Adrenal gland (tissue), 12 donors: ENCODE measurements around the gene CAMK4. TPM values are rescaled to one million over a fixed set of nuclear protein-coding genes. Genes with fewer than 3 reads are reported as not detected.

Experiments used
- DNase-seq, 7 donors: peaks; one replicate each; pipeline ENCODE4 v3.0.0-alpha.2; 2019 to 2020
- H3K27ac ChIP-seq, 5 donors: fragments of 200-600 bp; sonication (generic) in 4 of 5; 1 replicate in 3 of 5; 2 replicates in 2 of 5; pipeline versions ENCODE4 v1.5.1 to v1.8.0; 2016 to 2020; ENCODE audit warnings: mild to moderate bottlenecking in 1 of 5
- H3K27me3 ChIP-seq: fragments of 200-600 bp; 2 replicates; pipeline ENCODE4 v1.8.0; 2021
- H3K36me3 ChIP-seq, 2 donors: fragments of 200-600 bp; replicated peaks in 1 of 2; 1 replicate in 1 of 2; 2 replicates in 1 of 2; pipeline versions ENCODE4 v1.5.1 to v1.8.0; 2018 to 2022
- H3K4me1 ChIP-seq, 2 donors: fragments of 200-600 bp; replicated peaks in 1 of 2; 1 replicate in 1 of 2; 2 replicates in 1 of 2; pipeline versions ENCODE4 v1.5.1 to v1.8.0; 2018 to 2021
- H3K4me3 ChIP-seq, 4 donors: fragments of 200-600 bp; sonication (generic) in 3 of 4; one replicate each; pipeline ENCODE4 v1.5.1; 2016 to 2018
- H3K9me3 ChIP-seq, 3 donors: fragments of 200-600 bp; sonication (generic) in 1 of 3; replicated peaks in 1 of 3; 1 replicate in 2 of 3; 2 replicates in 1 of 3; pipeline versions ENCODE4 v1.5.1 to v1.8.0; 2016 to 2021
- POLR2A ChIP-seq, 2 donors: fragments of 450-650 bp; IDR thresholded peaks; one replicate each; pipeline ENCODE4 v1.6.1; 2017; ENCODE audit warnings: antibody characterized with exemption in 2 of 2, mild to moderate bottlenecking in 2 of 2, moderate library complexity in 1 of 2
- WGBS, 4 donors: extraction: QIAGEN DNeasy Blood & Tissue Kit in 2 of 4; methylation state at CpG; one replicate each; pipeline versions ENCODE4 v1.1.5 to v1.1.7; 2013 to 2017; 5-methylcytosine and 5-hydroxymethylcytosine counted together
- intact Hi-C, 2 donors: fragments of 100-400 bp; cut with DNase I; formaldehyde crosslinking; loops; one replicate each; pipeline versions ENCODE4 v1.14.1 to v1.15.0; 2022 to 2023
- polyA plus RNA-seq, 3 donors: library from polyadenylated mRNA; stranded (reverse); fragments of 200-250 nt in 2 of 3; fragments of 350-450 nt in 1 of 3; fragmentation: Illumina TruSeq in 1 of 3; extraction: RNeasy Lipid Tissue Mini Kit (QIAGEN cat#74804) in 1 of 3; gene quantifications; one replicate each; pipeline ENCODE4 v1.2.3, GENCODE V29; 2013 to 2014
- total RNA-seq, 9 donors: library from RNA; depleted of rRNA in 4 of 9; stranded (reverse); fragments of >200 nt in 4 of 9; fragments of 120-200 nt in 1 of 9; fragmentation: NEBNext Ultra II Directional in 1 of 9; extraction: Animal tissue kit (Norgen Biotek cat#: 25700) in 1 of 9; gene quantifications; one replicate each; pipeline versions ENCODE4 v1.1.0 to v1.2.4, GENCODE V29; 2013 to 2023
- TF ChIP-seq, protein P1 (sequence below), 6 experiments: fragments of 450-650 bp in 4 of 6; fragments of 200-600 bp in 2 of 6; sonication (generic) in 1 of 6; IDR thresholded peaks; 1 replicate in 5 of 6; 2 replicates in 1 of 6; pipeline versions ENCODE4 v1.5.1 to v1.8.0; 2016 to 2021; ENCODE audit warnings: antibody characterized with exemption in 6 of 6, mild to moderate bottlenecking in 2 of 6, moderate library complexity in 1 of 6
- donor health status: healthy with polysubstance abuse.
- donor health status: Bipolar disorder and iron deficiency.
- donor health status: DM: yes; HTN: yes; CAD: no.
- donor health status: DM: no; HTN: no; CAD: no.
- donor health status: DM: no; HTN: no; CAD: no.
- donor health status: DM: yes; HTN: yes; CAD: no.

The CAMK4 gene
- total and polyA plus RNA-seq, 12 donors: 0.06 to 9.2 (median 2.0) TPM

DNA sequence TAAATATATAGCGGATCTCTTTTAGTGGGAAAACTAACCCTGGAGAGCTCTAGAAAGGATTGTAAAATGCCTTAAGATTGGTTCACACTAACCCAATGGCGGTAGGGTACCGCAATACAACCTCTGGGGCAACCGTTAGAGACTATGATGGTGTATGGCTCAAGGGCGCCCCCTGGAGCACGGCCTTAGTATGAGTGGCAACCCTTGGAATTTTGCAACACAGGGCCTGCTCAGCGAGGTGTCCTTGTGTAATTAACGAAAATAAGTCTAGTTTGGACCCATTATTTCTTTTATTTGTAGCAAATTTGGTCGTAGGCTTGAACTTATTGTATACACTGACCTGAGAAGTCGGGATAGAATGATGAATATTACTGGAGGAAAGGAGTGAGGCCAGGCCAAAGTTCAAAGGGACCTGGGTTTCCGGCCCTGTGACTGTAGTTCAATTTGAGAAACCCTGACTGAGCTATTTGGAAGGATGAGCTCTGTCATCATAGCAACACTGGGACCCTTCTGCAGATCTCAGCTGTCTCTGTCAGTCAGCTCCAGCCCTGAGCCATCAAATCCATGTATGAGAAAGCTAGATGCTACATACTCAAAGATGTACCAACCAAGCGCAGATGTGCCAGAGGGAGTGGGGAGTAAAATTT is 54.8 kb downstream of the CAMK4 start:
- TF ChIP-seq, protein P1, sequence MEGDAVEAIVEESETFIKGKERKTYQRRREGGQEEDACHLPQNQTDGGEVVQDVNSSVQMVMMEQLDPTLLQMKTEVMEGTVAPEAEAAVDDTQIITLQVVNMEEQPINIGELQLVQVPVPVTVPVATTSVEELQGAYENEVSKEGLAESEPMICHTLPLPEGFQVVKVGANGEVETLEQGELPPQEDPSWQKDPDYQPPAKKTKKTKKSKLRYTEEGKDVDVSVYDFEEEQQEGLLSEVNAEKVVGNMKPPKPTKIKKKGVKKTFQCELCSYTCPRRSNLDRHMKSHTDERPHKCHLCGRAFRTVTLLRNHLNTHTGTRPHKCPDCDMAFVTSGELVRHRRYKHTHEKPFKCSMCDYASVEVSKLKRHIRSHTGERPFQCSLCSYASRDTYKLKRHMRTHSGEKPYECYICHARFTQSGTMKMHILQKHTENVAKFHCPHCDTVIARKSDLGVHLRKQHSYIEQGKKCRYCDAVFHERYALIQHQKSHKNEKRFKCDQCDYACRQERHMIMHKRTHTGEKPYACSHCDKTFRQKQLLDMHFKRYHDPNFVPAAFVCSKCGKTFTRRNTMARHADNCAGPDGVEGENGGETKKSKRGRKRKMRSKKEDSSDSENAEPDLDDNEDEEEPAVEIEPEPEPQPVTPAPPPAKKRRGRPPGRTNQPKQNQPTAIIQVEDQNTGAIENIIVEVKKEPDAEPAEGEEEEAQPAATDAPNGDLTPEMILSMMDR (IDR thresholded peaks at IDR 0.05): peak; percentile 47 to 72 (median 66)
- TF ChIP-seq POLR2A (IDR thresholded peaks at IDR 0.05): no peak
- peak; percentile 47 to 83 (median 60) for DNase-seq

DNA sequence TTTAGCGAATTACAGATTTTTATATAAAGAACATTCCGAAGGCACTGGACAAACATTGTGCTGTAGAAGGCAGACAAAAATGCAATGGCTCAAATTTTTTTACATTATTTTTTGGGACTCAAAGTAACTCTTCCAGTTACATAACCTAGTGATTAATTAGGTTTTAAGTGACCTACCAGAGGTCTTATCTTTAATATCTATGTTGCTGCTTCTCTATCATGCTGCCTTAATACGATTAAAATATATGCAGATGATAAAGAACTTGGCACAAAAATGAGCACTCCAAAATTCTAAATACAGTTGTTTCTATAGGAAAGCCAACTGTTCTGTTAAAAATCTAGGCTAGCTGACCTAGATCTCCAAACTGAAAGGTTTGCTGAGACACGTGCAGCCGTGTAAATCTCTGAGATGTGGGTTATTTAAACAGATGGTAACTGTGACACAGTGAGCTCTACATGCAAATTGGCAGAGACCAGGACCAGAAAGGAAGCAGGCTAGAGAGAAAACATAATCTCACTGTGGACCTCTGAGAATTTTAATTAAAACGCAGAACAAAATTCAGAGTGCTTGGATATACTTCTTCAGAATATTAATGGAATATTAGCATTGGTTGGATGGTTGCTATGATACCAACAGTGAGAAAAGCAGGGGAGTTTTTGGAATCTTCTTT is 56.2 kb downstream of the CAMK4 start:
- intact Hi-C loops: loop anchor here (5.0 to 10.0 kb wide), 2 partner anchors 123 to 126 kb away; no protein-coding TSS in a partner anchor
- H3K27me3 ChIP-seq: no peaks in the 10 kb centered on the region
- no peak overlapping the region for H3K4me3 ChIP-seq
- H3K4me1 ChIP-seq: peaks cover 0 to 4% of the 10 kb centered on the region in 2 donors
- no peak overlapping the region for H3K27ac ChIP-seq
- no peaks in the 10 kb centered on the region for H3K36me3 ChIP-seq
- TF ChIP-seq, protein P1 (IDR thresholded peaks at IDR 0.05): no peak
- no peak for TF ChIP-seq POLR2A (IDR thresholded peaks at IDR 0.05)
- DNase-seq: no peak
- WGBS, 4 donors: 59 to 67% (median 62%) methylated on average over 6 of the region's 6 CpGs
- H3K9me3 ChIP-seq: no peaks in the 10 kb centered on the region

More for the DNA sequence above, 54.8 kb downstream of the CAMK4 start:
- intact Hi-C loops: no loop called here
- Histone ChIP-seq H3K27me3 (no peaks in the 10 kb centered on the region), H3K36me3 (no peaks in the 10 kb centered on the region), H3K4me3 (no peak overlapping the region), H3K27ac (no peak overlapping the region), H3K4me1 (peaks cover 0 to 4% of the 10 kb centered on the region in 2 donors), H3K9me3 (no peaks in the 10 kb centered on the region)
- 37 to 40% (median 39%) methylated on average over 12 of the region's 12 CpGs for WGBS, 4 donors

DNA sequence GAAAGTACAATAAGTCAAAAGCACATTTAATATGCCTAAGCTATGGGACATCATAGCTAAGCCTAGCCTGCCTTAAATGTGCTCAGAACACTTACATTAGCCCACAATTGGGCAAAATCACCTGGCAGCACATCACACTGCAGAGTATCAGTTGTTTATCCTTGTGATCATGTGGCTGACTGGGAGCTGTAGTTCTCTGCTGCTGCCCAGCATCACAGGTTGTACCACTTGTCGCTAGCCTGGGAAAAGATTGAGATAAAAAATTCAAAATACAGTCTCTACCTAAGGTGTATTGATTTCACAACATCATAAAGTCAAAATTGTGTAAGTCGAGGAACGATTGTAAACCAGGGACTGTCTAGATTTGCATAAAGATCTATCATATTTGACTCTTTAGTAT is 58.6 kb downstream of the CAMK4 start:
- H3K27me3 ChIP-seq: no peaks in the 10 kb centered on the region
- intact Hi-C loops: loop anchor here (5.0 to 10.0 kb wide), 2 partner anchors 125 to 128 kb away; no protein-coding TSS in a partner anchor
- TF ChIP-seq POLR2A (IDR thresholded peaks at IDR 0.05): no peak
- TF ChIP-seq, protein P1 (IDR thresholded peaks at IDR 0.05): no peak
- 66 to 79% (median 76%) methylated on average over 3 of the region's 3 CpGs for WGBS, 4 donors
- H3K9me3 ChIP-seq: no peaks in the 10 kb centered on the region
- H3K36me3 ChIP-seq: no peaks in the 10 kb centered on the region
- peaks cover 0 to 4% of the 10 kb centered on the region in 2 donors for H3K4me1 ChIP-seq
- H3K4me3 ChIP-seq: no peak overlapping the region
- no peak overlapping the region for H3K27ac ChIP-seq
- DNase-seq: no peak

DNA sequence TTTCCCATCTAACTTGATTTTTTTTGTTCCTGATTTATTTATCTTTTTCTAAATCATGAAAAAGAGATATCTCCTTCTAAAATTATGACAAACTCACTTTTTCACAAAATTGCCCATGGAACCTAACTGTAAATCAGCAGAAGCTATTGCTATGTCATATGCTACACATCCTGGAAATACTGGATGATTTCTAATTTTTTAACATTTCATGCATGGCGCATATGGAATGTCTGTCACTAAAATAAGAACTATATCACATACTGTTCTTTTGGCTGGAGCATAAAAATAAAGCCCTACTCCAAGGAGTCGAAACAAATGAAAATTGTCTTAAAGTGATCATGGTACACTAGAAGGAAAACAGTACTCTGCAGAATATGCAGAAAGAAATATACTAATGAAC is 60.6 kb downstream of the CAMK4 start:
- Histone ChIP-seq H3K27ac (no peak overlapping the region), H3K9me3 (no peaks in the 10 kb centered on the region), H3K4me3 (no peak overlapping the region), H3K36me3 (no peaks in the 10 kb centered on the region), H3K4me1 (peaks cover 0 to 4% of the 10 kb centered on the region in 2 donors), H3K27me3 (no peaks in the 10 kb centered on the region)
- 59 to 82% (median 67%) methylated on average over 2 of the region's 2 CpGs for WGBS, 4 donors
- intact Hi-C loops: loop anchor here (5.0 to 10.0 kb wide), 2 partner anchors 128 to 130 kb away; no protein-coding TSS in a partner anchor
- no peak for TF ChIP-seq POLR2A (IDR thresholded peaks at IDR 0.05)
- TF ChIP-seq, protein P1 (IDR thresholded peaks at IDR 0.05): no peak
- no peak for DNase-seq
